ENCODE results near the gene RRAD.
"Not testable (repeated sequence)": the region's sequence is repeated elsewhere in the genome, so short reads cannot be mapped to it uniquely, and the experiment has no call there.

RRAD gene

DNA sequence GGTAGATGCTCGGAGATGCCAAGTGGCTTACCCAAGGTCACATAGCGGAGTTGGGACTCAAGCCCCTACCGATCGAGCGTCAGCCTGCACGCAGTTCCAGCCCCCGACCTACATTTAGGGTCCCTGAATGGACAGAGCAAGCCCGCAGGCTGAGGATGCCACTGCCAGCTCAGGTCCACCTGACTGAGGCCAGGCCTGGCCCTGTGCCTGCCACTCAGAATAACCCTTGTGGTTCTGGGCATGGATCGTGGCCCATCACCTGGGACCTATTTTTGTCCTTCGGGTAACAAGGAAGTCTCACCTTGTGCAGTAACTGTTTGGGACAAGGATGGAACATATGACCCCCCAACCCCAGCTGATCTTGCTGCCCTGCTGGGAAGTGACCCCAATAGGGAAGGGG is 23.7 kb downstream of the RRAD start:
- no peak overlapping the region for H3K4me3 ChIP-seq (ENCODE audit: low read length)
- H3K27me3 ChIP-seq (ENCODE audit: control insufficient read depth, insufficient read depth, low read length), result peaks cover 5% of the 10 kb centered on the region
- no peak overlapping the region for H3K4me2 ChIP-seq (ENCODE audit: low read length)
- no peaks in the 10 kb centered on the region for H3K9me3 ChIP-seq (replicated peaks; ENCODE audit: low read length)
- H3K9ac ChIP-seq (ENCODE audit: low read depth, low read length), result no peak overlapping the region
- H3K4me1 ChIP-seq (ENCODE audit: control insufficient read depth, insufficient read depth, low read length), result peaks cover 13% of the 10 kb centered on the region
- no peaks in the 10 kb centered on the region for H3K36me3 ChIP-seq (ENCODE audit: insufficient read depth, low read length)

DNA sequence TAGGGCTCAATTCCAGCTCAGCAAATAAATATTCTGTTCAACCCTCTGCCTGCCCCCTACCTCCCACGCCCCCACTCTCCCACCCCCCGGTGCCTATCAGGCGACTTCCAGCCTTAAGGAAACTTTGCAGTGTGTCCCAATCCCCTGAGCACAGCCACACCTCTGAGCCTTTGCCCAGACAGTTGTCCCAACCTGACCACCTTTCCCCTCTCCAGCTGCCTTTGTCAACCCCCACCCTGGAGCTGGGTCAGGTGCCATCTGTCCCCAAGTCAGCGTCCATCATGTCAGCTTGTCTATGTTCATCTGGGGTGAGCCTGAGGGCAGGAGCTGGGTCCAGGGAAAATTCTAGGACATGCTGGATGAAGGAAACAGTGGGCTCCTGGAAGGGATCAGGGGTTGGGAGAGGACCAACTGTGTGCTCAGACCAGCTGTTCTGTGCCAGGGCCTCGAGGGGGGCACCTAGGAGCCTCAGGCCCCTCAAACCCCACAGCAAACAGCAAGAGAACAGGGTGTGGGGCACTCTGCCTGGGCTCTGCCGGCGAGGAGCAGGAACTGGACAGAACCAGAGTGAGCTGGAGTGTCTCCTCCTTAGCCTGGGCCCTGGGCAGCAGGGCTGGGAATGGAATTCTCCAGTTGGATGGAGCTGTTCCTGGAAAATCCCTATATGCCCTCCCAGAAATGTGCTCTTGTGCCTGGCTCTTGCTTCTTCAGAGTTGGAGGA is 24.5 kb downstream of the RRAD start:
- Histone ChIP-seq H3K27me3 (ENCODE audit: control insufficient read depth, insufficient read depth, low read length) (no peaks in the 10 kb centered on the region), H3K4me1 (ENCODE audit: control insufficient read depth, insufficient read depth, low read length) (peaks cover 13% of the 10 kb centered on the region), H3K4me3 (ENCODE audit: low read length) (no peak overlapping the region), H3K9me3 (replicated peaks; ENCODE audit: low read length) (no peaks in the 10 kb centered on the region), H3K36me3 (ENCODE audit: insufficient read depth, low read length) (no peaks in the 10 kb centered on the region), H3K4me2 (ENCODE audit: low read length) (no peak overlapping the region), H3K9ac (ENCODE audit: low read depth, low read length) (no peak overlapping the region)

DNA sequence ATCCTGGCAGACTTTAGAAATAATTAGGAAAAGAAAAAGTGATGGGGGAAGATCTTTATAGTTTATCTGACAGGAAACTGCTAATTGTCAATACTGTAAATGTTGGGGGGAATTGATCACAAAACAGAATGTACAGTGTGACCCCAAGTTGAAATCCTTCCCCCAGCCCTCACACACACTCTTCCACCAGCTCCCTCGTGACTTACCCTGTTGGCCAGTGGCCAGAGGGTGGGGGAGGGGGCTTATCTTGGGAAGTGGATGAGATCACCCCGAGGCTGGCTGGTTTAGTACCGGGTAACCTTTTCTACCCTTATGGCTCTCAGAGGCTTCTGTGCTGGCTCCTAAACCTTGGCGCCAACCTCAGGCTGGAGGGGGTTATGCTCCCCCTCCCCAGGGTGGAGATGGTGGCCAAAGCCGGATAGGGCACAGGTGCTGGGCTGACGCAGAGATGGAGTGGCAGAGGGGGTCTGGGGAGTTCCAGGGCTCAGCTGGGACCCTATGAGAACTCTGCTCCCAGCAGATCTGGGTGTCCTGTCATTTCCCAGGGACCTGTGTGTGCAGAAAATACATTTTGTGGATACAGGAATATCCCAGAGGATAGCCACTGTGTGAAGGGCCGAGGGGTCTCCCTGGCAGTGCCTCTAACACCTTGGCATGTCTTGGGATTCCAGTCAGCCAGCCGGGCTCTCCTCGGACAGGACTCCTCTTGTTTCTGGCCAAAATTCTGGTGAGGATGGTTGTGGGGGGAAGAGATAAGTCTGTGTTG is 25.2 kb downstream of the RRAD start:
- Histone ChIP-seq H3K4me2 (ENCODE audit: low read length) (peak overlapping the region; percentile 39), H3K4me3 (ENCODE audit: low read length) (no peak overlapping the region), H3K36me3 (ENCODE audit: insufficient read depth, low read length) (no peaks in the 10 kb centered on the region), H3K4me1 (ENCODE audit: control insufficient read depth, insufficient read depth, low read length) (peaks cover 13% of the 10 kb centered on the region), H3K9me3 (replicated peaks; ENCODE audit: low read length) (no peaks in the 10 kb centered on the region), H3K27me3 (ENCODE audit: control insufficient read depth, insufficient read depth, low read length) (no peaks in the 10 kb centered on the region), H3K9ac (ENCODE audit: low read depth, low read length) (no peak overlapping the region)

DNA sequence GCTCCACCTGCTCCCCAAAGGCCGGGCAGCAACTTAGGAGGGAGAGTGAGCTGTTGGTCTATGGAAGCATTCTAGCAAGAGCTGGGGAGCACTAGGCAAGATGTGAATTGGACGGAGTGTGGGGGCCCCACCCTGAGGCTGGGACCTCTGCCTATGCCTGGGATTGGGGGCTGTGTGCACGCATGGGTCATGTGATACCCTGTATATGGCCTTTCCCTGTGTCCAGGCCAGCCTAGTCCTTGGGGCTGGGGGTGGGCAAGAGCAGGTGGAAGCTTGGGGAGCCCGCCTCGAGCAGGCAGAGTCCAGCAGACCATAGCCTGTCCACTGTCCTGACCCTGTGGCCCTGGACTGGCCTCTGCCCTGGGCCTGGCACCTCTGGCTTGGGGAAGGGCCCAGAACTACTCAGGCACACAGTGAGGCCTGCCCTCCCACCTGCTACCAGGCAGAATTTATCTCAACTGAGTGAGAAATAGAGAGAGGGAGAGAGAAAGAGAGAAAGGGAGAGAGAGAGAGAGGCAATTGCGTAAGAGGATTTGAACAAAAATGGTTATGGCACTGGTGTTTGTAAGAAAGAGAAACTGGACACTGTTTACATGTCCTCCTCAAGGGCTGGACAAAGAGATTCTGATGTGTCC is 25.9 kb downstream of the RRAD start:
- H3K27me3 ChIP-seq (ENCODE audit: control insufficient read depth, insufficient read depth, low read length), result no peaks in the 10 kb centered on the region
- no peak overlapping the region for H3K4me3 ChIP-seq (ENCODE audit: low read length)
- no peaks in the 10 kb centered on the region for H3K36me3 ChIP-seq (ENCODE audit: insufficient read depth, low read length)
- H3K4me2 ChIP-seq (ENCODE audit: low read length), result peak overlapping the region; percentile 39
- H3K4me1 ChIP-seq (ENCODE audit: control insufficient read depth, insufficient read depth, low read length), result peaks cover 13% of the 10 kb centered on the region
- H3K9me3 ChIP-seq (replicated peaks; ENCODE audit: low read length), result no peaks in the 10 kb centered on the region
- H3K9ac ChIP-seq (ENCODE audit: low read depth, low read length), result no peak overlapping the region

DNA sequence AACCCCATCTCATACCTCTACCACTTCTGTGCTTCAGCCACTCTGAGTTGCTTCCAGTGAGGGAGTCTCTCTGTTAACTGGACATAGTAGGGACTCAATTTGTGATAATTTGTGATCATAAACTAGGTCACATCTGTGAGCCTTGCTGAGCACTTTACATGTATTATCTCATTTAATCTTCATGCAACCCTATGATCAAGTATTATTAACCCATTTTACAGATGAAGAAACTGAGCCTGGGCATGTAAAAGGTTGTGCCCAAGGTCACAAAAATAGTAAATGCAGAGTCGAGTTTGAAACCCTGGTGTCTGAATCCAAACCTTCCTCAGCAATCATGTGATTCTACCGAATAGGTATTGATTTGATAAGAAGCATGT is 26.4 kb downstream of the RRAD start:
- H3K4me1 ChIP-seq (ENCODE audit: control insufficient read depth, insufficient read depth, low read length), result peaks cover 13% of the 10 kb centered on the region
- H3K4me2 ChIP-seq (ENCODE audit: low read length), result no peak overlapping the region
- H3K27me3 ChIP-seq (ENCODE audit: control insufficient read depth, insufficient read depth, low read length), result no peaks in the 10 kb centered on the region
- H3K4me3 ChIP-seq (ENCODE audit: low read length), result no peak overlapping the region
- no peaks in the 10 kb centered on the region for H3K9me3 ChIP-seq (replicated peaks; ENCODE audit: low read length)
- H3K36me3 ChIP-seq (ENCODE audit: insufficient read depth, low read length), result no peaks in the 10 kb centered on the region
- H3K9ac ChIP-seq (ENCODE audit: low read depth, low read length), result no peak overlapping the region

DNA sequence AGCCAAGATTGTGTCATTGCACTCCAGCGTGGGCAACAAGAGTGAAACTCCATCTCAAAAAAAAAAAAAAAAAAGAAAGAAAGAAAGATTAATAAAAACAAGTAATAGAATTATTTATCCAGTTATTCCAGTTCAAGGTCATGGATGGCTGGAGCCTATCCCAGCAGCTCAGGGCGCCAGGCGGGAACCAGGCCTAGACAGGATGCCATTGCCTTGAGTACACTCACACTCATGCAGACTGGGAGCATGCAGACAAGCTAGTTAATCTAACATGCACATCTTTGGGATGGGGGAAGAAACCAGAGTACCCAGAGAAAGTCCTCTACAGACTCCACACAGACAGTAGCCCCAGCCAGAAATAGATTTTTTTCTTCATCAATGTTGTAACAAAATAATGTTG is 27.1 kb downstream of the RRAD start:
- Histone ChIP-seq H3K4me3 (ENCODE audit: low read length) (no peak overlapping the region), H3K36me3 (ENCODE audit: insufficient read depth, low read length) (no peaks in the 10 kb centered on the region), H3K4me2 (ENCODE audit: low read length) (no peak overlapping the region), H3K27me3 (ENCODE audit: control insufficient read depth, insufficient read depth, low read length) (no peaks in the 10 kb centered on the region), H3K4me1 (ENCODE audit: control insufficient read depth, insufficient read depth, low read length) (peaks cover 13% of the 10 kb centered on the region), H3K9me3 (replicated peaks; ENCODE audit: low read length) (no peaks in the 10 kb centered on the region), H3K9ac (ENCODE audit: low read depth, low read length) (no peak overlapping the region)

DNA sequence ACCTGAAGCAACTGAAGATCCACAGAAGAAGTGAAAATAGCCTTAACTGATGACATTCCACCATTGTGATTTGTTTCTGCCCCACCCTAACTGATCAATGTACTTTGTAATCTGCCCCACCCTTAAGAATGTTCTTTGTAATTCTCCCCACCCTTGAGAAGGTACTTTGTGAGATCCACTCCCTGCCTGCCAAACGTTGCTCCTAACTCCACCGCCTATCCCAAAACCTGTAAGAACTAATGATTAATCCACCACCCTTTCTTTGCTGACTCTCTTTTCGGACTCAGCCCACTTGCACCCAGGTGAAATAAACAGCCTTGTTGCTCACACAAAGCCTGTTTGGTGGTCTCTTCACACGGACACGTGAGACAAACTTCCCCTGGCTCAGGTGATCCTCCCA is 28.7 kb downstream of the RRAD start:
- not testable (repeated sequence) for H3K36me3 ChIP-seq (ENCODE audit: insufficient read depth, low read length); H3K4me2 ChIP-seq (ENCODE audit: low read length); H3K9ac ChIP-seq (ENCODE audit: low read depth, low read length); H3K4me3 ChIP-seq (ENCODE audit: low read length); H3K9me3 ChIP-seq (replicated peaks; ENCODE audit: low read length); H3K27me3 ChIP-seq (ENCODE audit: control insufficient read depth, insufficient read depth, low read length)
- H3K4me1 ChIP-seq (ENCODE audit: control insufficient read depth, insufficient read depth, low read length), result peaks cover 13% of the 10 kb centered on the region

DNA sequence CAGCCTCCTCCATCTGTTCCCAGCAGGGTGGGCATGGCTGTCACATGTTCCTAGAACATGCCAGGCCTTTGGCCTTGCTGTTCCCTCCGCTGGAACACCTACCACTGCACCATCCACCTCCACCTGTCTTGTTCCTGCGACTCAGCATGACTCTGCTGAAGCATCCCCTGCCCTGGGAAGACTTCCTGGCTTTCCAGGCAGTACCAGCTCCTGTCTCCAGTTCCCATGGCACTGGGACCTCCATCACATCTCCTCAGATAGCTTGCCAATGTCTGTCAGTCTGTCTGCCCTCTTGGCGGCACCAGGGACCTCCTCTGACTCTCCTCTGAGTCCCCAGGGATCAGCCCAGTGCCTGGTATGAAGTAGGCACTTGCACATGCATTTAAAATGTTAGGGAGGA is 29.3 kb downstream of the RRAD start:
- H3K9ac ChIP-seq (ENCODE audit: low read depth, low read length), result peak overlapping the region; percentile 2
- H3K4me1 ChIP-seq (ENCODE audit: control insufficient read depth, insufficient read depth, low read length), result peaks cover 13% of the 10 kb centered on the region

DNA sequence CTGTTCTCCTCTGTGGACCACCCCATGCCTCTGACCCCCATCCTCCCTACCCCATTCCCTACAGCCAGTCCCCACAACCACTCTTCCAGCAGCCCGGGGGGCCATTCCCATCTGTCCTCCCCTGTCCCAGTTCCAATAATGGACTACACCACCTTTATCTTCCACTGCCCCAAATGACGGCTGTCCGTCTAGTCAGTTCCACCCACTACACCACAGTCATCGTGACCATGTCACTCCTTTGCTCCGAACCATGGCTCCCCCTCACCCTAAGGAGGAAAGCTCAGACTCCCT is 29.7 kb downstream of the RRAD start:
- Histone ChIP-seq H3K27me3 (ENCODE audit: control insufficient read depth, insufficient read depth, low read length) (no peaks in the 10 kb centered on the region), H3K4me3 (ENCODE audit: low read length) (no peak overlapping the region), H3K9ac (ENCODE audit: low read depth, low read length) (peak overlapping the region; percentile 2), H3K9me3 (replicated peaks; ENCODE audit: low read length) (no peaks in the 10 kb centered on the region), H3K36me3 (ENCODE audit: insufficient read depth, low read length) (peaks cover 3% of the 10 kb centered on the region), H3K4me1 (ENCODE audit: control insufficient read depth, insufficient read depth, low read length) (peaks cover 13% of the 10 kb centered on the region), H3K4me2 (ENCODE audit: low read length) (no peak overlapping the region)

More for the DNA sequence above, 29.3 kb downstream of the RRAD start:
- peaks cover 2% of the 10 kb centered on the region for H3K36me3 ChIP-seq (ENCODE audit: insufficient read depth, low read length)
- H3K4me2 ChIP-seq (ENCODE audit: low read length), result no peak overlapping the region
- H3K9me3 ChIP-seq (replicated peaks; ENCODE audit: low read length), result no peaks in the 10 kb centered on the region
- H3K27me3 ChIP-seq (ENCODE audit: control insufficient read depth, insufficient read depth, low read length), result no peaks in the 10 kb centered on the region
- H3K4me3 ChIP-seq (ENCODE audit: low read length), result no peak overlapping the region

DNA sequence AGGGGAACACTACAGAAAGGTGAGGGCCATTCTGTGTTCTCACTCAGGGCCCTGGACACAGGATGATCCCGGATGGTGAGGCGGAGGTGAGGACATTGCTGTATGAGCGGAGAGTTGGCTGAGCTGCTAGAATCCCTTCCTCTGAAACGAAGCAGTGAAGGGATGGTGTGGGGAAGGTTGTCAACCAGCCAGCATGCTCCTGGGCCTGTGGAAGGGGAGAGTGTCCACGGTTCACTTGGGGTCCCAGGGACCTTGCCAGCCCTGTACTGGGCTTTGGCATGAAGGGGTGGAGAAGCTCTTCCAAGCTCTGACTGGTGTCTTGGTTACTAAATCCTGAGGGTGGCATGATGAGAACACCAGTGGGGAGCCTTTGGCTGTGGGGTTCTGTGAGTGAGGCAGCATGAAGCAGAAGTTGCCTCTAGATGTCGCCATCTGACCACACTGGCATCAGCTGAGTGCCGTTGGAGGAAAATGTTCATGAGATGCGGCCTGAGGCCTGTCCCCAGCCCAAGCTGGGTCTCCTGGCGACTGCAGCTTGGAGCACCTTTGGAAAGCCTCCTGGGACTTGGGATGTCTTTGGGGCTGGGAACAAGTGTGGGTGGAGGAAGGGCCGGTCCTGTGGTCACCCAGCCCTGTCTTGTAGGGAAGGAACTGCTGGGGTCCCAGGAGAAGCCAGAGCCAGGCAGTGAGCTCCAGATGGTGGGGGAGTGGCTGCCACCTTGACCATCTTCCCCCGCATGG is 30.2 kb downstream of the RRAD start:
- H3K9me3 ChIP-seq (replicated peaks; ENCODE audit: low read length), result no peaks in the 10 kb centered on the region

DNA sequence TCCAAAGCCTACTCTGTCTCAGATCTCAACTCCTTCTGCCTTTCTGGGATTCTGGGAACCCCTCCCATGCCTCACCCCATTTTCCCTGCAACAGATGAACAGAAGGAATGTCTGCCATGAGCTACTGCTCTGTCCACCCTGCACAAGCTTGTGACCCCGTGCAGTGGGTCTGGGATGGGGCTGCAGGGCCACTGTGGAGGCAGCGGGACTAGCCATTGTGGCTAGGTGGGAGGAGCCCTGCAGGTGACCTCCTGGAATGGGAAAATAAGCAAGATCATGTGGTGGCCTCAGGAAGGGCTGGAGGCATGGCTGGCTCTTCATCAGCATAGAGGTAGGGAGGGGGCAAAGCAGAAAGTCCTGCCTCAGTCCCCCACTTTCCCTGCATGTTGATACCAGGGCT is 31.3 kb downstream of the RRAD start:
- H3K36me3 ChIP-seq (ENCODE audit: insufficient read depth, low read length), result peaks cover 3% of the 10 kb centered on the region
- no peak overlapping the region for H3K4me3 ChIP-seq (ENCODE audit: low read length)
- H3K9me3 ChIP-seq (replicated peaks; ENCODE audit: low read length), result no peaks in the 10 kb centered on the region
- H3K4me1 ChIP-seq (ENCODE audit: control insufficient read depth, insufficient read depth, low read length), result no peaks in the 10 kb centered on the region
- H3K9ac ChIP-seq (ENCODE audit: low read depth, low read length), result no peak overlapping the region
- H3K27me3 ChIP-seq (ENCODE audit: control insufficient read depth, insufficient read depth, low read length), result no peaks in the 10 kb centered on the region
- H3K4me2 ChIP-seq (ENCODE audit: low read length), result no peak overlapping the region

More for the DNA sequence above, 30.2 kb downstream of the RRAD start:
- Histone ChIP-seq H3K27me3 (ENCODE audit: control insufficient read depth, insufficient read depth, low read length) (no peaks in the 10 kb centered on the region), H3K4me1 (ENCODE audit: control insufficient read depth, insufficient read depth, low read length) (peaks cover 9% of the 10 kb centered on the region), H3K4me2 (ENCODE audit: low read length) (no peak overlapping the region), H3K36me3 (ENCODE audit: insufficient read depth, low read length) (peaks cover 3% of the 10 kb centered on the region), H3K4me3 (ENCODE audit: low read length) (no peak overlapping the region), H3K9ac (ENCODE audit: low read depth, low read length) (no peak overlapping the region)

Measured in skeletal muscle satellite cell (primary cell).